Esophagus muscularis mucosa (tissue), 4 donors: ENCODE measurements around the gene DHX58. TPM values are rescaled to one million over a fixed set of nuclear protein-coding genes. Genes with fewer than 3 reads are reported as not detected.

Experiments used
- DNase-seq: peaks from one replicate; pipeline ENCODE4 v3.0.0-alpha.2; 2017; ENCODE audit errors: extremely low spot score
- H3K27ac ChIP-seq, 4 donors: fragments of 200-600 bp; sonication (generic); replicated peaks in 1 of 4; 1 replicate in 3 of 4; 2 replicates in 1 of 4; pipeline ENCODE4 v1.5.1; 2016 to 2019; ENCODE audit warnings: mild to moderate bottlenecking in 1 of 4
- H3K27me3 ChIP-seq, 4 donors: fragments of 200-600 bp; sonication (generic); one replicate each; pipeline versions ENCODE4 v1.5.1 to v1.6.0; 2016 to 2019
- H3K36me3 ChIP-seq, 4 donors: fragments of 200-600 bp; sonication (generic); one replicate each; pipeline ENCODE4 v1.5.1; 2016 to 2019
- H3K4me1 ChIP-seq, 4 donors: fragments of 200-600 bp; sonication (generic); one replicate each; pipeline ENCODE4 v1.5.1; 2016 to 2019
- H3K4me3 ChIP-seq, 4 donors: fragments of 200-600 bp; sonication (generic); 1 replicate in 2 of 4; 2 replicates in 2 of 4; pipeline ENCODE4 v1.5.1; 2016 to 2019; ENCODE audit warnings: mild to moderate bottlenecking in 4 of 4, moderate library complexity in 1 of 4
- H3K9me3 ChIP-seq, 4 donors: fragments of 200-600 bp; sonication (generic); 1 replicate in 3 of 4; 2 replicates in 1 of 4; pipeline ENCODE4 v1.5.1; 2016 to 2019
- EP300 ChIP-seq: sonication (generic); formaldehyde crosslinking; IDR thresholded peaks from one replicate; pipeline ENCODE4 v1.6.1; 2017; ENCODE audit warnings: antibody characterized with exemption
- POLR2A ChIP-seq: fragments of 450-650 bp; IDR thresholded peaks from one replicate; pipeline ENCODE4 v1.6.1; 2017; ENCODE audit warnings: antibody characterized with exemption, moderate library complexity, mild to moderate bottlenecking, low read depth
- POLR2AphosphoS5 ChIP-seq, 2 donors: sonication (generic); formaldehyde crosslinking; IDR thresholded peaks; one replicate each; pipeline ENCODE4 v1.6.1; 2017; ENCODE audit warnings: antibody characterized with exemption in 2 of 2
- WGBS: methylation state at CpG from one replicate; pipeline ENCODE4 v1.1.5; 2018; 5-methylcytosine and 5-hydroxymethylcytosine counted together
- intact Hi-C: fragments of 100-400 bp; cut with DNase I; formaldehyde crosslinking; loops from one replicate; pipeline ENCODE4 v1.15.1; 2023
- total RNA-seq, 4 donors: library from RNA; depleted of rRNA; stranded (reverse); fragments of >200 nt; gene quantifications; one replicate each; pipeline versions ENCODE4 v1.1.0 to v1.2.1, GENCODE V29; 2016
- TF ChIP-seq, protein P1 (sequence below), 3 experiments: fragments of 200-600 bp in 2 of 3; fragments of 450-650 bp in 1 of 3; sonication (generic) in 2 of 3; IDR thresholded peaks; one replicate each; pipeline ENCODE4 v1.5.1; 2017 to 2019; ENCODE audit warnings: antibody characterized with exemption in 3 of 3, mild to moderate bottlenecking in 2 of 3, moderate library complexity in 1 of 3

Gene DHX58
- total RNA-seq, 4 donors from 2014 or later = 9.6 to 11.7 (median 11.3) TPM

DNA sequence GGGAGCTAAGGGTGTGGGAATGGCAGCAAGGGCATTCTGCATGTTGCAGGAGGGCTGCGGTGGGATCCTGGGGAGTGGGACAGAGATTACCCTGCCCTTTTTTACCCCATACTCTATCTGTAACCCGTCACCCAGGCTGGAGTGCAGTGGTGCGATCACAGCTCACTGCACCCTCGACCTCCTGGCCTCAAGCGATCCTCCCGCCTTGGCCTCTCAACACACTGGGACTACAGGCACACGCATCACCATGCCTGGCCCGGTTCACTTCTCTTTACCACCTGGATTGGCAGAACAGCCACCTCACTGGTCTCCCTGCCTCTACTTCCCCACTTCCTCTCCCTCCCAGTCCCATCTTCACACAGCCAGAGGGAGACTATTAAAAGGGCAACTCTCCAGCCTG lies 23.8 kb downstream of the DHX58 start:
- H3K36me3 ChIP-seq = no peaks in the 10 kb centered on the region
- no peaks in the 10 kb centered on the region for H3K9me3 ChIP-seq
- H3K27ac ChIP-seq = no peak overlapping the region
- DNase-seq = no peak
- 89% methylated on average over 8 of the region's 8 CpGs for WGBS
- no peaks in the 10 kb centered on the region for H3K4me1 ChIP-seq
- H3K4me3 ChIP-seq = peak overlapping the region in 2 of 4 donors; percentile 2 to 11
- intact Hi-C loops = no loop called here
- TF ChIP-seq POLR2AphosphoS5 (IDR thresholded peaks at IDR 0.05) (no peak), POLR2A (no peak), EP300 (no peak)
- TF ChIP-seq, protein P1, sequence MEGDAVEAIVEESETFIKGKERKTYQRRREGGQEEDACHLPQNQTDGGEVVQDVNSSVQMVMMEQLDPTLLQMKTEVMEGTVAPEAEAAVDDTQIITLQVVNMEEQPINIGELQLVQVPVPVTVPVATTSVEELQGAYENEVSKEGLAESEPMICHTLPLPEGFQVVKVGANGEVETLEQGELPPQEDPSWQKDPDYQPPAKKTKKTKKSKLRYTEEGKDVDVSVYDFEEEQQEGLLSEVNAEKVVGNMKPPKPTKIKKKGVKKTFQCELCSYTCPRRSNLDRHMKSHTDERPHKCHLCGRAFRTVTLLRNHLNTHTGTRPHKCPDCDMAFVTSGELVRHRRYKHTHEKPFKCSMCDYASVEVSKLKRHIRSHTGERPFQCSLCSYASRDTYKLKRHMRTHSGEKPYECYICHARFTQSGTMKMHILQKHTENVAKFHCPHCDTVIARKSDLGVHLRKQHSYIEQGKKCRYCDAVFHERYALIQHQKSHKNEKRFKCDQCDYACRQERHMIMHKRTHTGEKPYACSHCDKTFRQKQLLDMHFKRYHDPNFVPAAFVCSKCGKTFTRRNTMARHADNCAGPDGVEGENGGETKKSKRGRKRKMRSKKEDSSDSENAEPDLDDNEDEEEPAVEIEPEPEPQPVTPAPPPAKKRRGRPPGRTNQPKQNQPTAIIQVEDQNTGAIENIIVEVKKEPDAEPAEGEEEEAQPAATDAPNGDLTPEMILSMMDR (IDR thresholded peaks at IDR 0.05) = no peak
- peaks cover 0 to 37% (median 2%) of the 10 kb centered on the region in 4 donors for H3K27me3 ChIP-seq

DNA sequence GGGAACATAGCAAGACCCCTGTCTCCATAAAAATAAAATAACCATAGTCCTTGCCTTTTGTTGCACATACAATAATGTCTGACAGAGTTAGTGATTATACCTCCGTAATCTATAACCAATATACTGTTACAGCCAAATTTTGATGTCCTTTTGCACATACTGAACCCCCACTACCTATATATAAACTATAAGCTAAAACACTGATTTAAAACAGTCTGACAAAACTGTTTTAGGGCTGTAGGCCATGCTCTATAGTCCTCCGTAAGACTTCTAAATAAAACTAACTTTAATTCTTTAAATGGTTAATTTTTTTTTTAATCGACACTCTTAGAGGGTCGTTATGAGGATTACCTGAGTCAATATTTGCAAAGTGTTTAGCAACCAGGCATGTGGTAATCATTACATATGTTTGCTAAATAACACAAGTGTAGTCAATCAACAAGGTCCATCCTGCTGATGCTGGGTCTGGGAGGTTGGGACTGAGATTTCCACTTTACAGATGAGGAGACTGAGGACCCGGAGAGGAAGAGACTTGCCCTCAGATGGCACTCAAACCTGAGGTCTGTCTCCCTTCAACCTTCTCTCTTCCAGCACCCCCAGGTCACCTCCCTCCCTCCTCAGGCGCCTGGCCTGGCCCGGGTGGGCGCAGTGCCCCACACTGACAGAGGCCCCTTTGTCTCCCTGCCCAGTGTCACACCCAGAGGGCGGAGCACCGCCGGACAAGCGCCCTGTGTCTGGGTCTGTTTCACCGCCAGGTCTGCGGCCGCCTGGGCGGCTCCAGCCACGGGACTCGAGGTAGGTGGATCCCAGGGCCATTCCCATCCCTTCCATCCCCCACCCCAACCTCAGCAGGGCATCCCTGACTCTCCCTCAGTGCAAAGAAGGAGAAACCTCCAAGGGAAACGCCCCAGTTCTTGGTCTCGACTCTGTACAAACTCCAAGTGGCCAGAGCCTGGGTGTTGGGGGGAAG lies 24.5 kb downstream of the DHX58 start:
- H3K27ac ChIP-seq = no peak overlapping the region
- peaks cover 0 to 33% (median 2%) of the 10 kb centered on the region in 4 donors for H3K27me3 ChIP-seq
- intact Hi-C loops = no loop called here
- H3K36me3 ChIP-seq = no peaks in the 10 kb centered on the region
- WGBS = 77% methylated on average over 7 of the region's 20 CpGs
- H3K4me3 ChIP-seq = peak overlapping the region in 2 of 4 donors; percentile 2 to 11
- no peak for DNase-seq
- no peaks in the 10 kb centered on the region for H3K4me1 ChIP-seq
- no peaks in the 10 kb centered on the region for H3K9me3 ChIP-seq
- TF ChIP-seq, protein P1 (IDR thresholded peaks at IDR 0.05) = no peak
- no peak for TF ChIP-seq POLR2AphosphoS5 (IDR thresholded peaks at IDR 0.05)
- no peak for TF ChIP-seq EP300
- TF ChIP-seq POLR2A = no peak

DNA sequence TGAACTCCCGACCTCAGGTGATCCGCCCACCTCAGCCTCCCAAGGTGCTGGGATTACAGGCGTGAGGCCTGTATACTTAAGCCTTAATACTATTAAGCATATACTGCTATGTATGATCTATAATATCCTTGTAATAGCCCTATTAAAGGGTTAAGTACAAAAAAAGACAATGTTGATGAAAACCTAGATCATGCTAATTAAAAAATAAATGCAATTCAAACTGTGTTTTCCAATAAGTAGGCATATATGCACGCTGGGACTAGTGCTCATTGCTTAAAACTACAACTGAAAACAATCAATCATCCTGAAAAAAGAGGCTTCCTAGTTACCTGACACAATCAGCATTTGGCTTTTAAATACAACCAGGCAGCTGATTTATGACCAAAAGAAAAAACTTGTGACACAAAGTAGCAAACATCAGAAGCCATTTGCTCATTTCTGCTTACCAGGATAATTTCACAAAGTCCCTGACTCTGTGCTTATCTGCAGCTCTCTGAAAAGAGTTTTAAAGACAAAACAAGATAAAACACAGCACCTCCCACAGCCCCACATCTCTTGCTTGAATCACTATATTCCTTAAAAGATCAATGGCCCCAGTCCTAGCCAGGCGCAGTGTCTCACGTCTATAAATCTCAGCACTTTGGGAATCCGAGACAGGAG lies 25.3 kb downstream of the DHX58 start:
- intact Hi-C loops = no loop called here
- H3K4me3 ChIP-seq = no peak overlapping the region
- 69% methylated on average over 7 of the region's 7 CpGs for WGBS

DNA sequence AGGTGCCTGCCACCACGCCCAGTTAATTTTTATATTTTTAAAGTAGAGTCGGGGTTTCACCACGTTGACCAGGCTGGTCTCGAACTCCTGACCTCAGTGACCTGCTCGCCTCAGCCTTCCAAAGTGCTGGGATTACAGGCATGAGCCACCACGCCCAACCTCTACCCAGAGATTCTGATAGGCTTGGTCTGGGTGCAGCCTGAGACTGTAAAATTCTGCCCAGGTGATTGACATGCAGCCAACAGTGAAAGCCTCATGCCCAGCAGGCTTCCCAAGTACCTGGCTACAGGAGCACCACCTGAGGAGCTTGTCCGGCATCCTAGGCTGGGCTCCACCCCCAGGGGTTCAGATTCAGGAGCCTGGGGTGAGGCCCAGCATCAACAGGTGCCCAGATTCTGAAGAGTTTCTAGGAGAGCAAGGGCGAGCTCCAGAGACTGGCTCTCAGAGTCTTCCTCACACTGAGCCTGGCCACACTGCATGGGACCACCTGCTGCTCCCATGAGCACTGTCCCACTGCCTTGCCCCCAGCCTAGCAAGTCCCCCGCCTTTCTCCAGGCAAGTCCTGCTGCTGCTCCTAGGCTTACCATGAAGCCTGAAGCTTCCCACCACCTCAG lies 30.9 kb downstream of the DHX58 start:
- WGBS = 93% methylated on average over 7 of the region's 9 CpGs
- TF ChIP-seq, protein P1 (IDR thresholded peaks at IDR 0.05) = no peak
- TF ChIP-seq EP300 (no peak), POLR2AphosphoS5 (IDR thresholded peaks at IDR 0.05) (no peak), POLR2A (no peak)
- Histone ChIP-seq H3K27ac (no peak overlapping the region), H3K9me3 (no peaks in the 10 kb centered on the region), H3K4me3 (no peak overlapping the region), H3K4me1 (no peaks in the 10 kb centered on the region), H3K27me3 (peaks cover 0 to 13% (median 0%) of the 10 kb centered on the region in 4 donors), H3K36me3 (no peaks in the 10 kb centered on the region)
- no peak for DNase-seq
- intact Hi-C loops = no loop called here

More for the DNA sequence above, 25.3 kb downstream of the DHX58 start:
- Histone ChIP-seq H3K36me3 (no peaks in the 10 kb centered on the region), H3K27ac (no peak overlapping the region), H3K27me3 (peaks cover 0 to 24% (median 2%) of the 10 kb centered on the region in 4 donors), H3K9me3 (no peaks in the 10 kb centered on the region), H3K4me1 (no peaks in the 10 kb centered on the region)
- no peak for DNase-seq
- no peak for TF ChIP-seq EP300
- TF ChIP-seq, protein P1 (IDR thresholded peaks at IDR 0.05) = no peak
- TF ChIP-seq POLR2AphosphoS5 (IDR thresholded peaks at IDR 0.05) = no peak
- no peak for TF ChIP-seq POLR2A
